ENCODE data around the gene NELFCD. TPM values are rescaled to one million over a fixed set of nuclear protein-coding genes. Genes with fewer than 3 reads are reported as not detected.

The NELFCD gene
- total RNA-seq, 4 donors from 2014 or later = 45.9 to 90.0 (median 63.4) TPM

DNA sequence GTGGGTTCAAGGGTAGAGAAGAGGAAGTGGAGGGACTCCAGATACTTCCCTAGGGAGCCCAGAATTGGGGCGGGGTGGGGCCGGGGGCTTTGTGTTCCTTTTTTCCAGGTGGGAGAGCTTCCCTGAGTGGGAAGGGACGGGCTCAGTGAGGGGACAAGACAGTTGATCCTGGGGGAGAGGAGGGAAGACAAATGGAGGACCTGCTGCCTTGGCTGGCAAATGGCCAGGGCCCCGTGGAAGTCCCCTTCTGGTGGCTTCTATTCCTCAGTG is 23.4 kb downstream of the NELFCD start:
- peaks cover 23% of the 10 kb centered on the region for H3K36me3 ChIP-seq
- DNase-seq (ENCODE audit: low spot score in 2 of 2) = no peak
- no peaks in the 10 kb centered on the region for H3K9me3 ChIP-seq
- no peak overlapping the region for H3K27ac ChIP-seq
- H3K4me1 ChIP-seq = peaks cover 36% of the 10 kb centered on the region
- H3K4me3 ChIP-seq = peak overlapping the region; percentile 84
- no peaks in the 10 kb centered on the region for H3K27me3 ChIP-seq
- WGBS = 67% methylated on average over 4 of the region's 4 CpGs
- no peak for TF ChIP-seq POLR2AphosphoS5 (IDR thresholded peaks at IDR 0.05)
- TF ChIP-seq, protein P1, sequence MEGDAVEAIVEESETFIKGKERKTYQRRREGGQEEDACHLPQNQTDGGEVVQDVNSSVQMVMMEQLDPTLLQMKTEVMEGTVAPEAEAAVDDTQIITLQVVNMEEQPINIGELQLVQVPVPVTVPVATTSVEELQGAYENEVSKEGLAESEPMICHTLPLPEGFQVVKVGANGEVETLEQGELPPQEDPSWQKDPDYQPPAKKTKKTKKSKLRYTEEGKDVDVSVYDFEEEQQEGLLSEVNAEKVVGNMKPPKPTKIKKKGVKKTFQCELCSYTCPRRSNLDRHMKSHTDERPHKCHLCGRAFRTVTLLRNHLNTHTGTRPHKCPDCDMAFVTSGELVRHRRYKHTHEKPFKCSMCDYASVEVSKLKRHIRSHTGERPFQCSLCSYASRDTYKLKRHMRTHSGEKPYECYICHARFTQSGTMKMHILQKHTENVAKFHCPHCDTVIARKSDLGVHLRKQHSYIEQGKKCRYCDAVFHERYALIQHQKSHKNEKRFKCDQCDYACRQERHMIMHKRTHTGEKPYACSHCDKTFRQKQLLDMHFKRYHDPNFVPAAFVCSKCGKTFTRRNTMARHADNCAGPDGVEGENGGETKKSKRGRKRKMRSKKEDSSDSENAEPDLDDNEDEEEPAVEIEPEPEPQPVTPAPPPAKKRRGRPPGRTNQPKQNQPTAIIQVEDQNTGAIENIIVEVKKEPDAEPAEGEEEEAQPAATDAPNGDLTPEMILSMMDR (IDR thresholded peaks at IDR 0.05) = no peak

DNA sequence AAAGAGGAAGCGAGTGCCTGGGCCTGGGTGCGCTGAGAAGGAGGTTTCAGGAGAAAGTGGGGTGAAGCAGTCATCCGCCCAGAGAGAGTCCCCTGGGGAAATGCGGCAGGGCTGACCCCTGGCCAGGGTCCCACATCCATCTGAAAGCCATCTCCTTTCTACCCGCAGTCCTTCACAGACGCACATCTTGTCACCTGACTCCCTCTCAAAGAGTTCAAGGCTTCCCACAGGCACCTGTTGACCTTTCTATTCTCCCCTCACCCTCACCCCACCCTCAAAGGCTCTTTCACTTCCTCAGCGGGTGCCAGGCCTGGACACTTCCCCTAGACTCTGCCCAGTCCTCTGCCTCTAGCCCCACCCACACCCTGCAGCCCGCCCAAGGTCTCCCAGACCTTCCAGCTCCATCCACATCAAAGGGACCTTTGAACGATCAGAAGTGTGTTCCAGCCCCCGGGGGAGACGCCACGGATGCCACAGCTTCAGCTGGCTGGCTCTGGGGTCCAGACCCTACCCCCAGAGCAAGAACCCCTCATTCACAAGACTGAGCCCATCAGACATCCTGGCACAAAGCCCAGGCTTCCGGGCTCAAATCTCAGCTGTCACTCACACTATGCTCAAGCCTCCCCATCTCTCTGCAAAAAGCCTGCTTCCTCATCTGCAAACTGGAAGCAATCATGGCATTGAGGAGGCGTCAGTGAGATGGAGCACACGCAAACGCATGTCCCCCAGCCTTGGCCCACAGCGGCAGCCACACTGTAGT is 23.9 kb downstream of the NELFCD start:
- DNase-seq (ENCODE audit: low spot score in 2 of 2) = no peak

DNA sequence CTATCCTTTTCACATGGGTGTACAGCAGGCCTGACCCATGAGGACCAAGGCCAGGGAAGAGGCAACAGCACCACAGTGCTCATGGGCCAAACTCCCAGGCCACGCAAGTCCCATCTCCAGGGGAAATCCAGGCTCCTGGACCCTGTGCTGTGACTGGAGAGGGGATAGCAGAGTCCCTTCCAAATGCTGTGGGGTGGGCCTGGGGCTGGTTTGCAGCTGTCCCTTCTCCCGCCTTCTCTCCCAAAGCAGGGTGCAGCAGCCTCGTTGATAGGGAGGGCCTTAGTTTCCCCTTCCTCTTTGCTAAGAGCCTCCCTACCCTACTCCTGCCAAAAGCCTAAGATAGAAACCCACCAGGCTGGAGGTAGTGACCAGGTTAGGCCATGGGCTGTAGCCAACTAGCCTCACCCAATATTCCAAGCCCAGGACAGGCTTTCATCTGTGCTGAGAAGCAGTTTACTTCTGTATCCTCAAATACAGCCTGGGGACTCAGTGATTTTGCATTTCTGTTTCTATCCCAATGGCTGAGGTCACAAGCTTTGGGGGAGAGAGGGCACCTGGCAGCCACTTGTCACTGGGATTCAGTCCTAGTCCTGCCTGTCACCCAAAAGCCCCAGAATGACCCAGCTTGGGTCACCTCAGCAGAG is 24.6 kb downstream of the NELFCD start:
- Histone ChIP-seq H3K4me3 (peak overlapping the region; percentile 84), H3K36me3 (peaks cover 13% of the 10 kb centered on the region), H3K27ac (peak overlapping the region; percentile 87), H3K4me1 (peaks cover 47% of the 10 kb centered on the region), H3K27me3 (no peaks in the 10 kb centered on the region), H3K9me3 (no peaks in the 10 kb centered on the region)
- DNase-seq (ENCODE audit: low spot score in 2 of 2) = no peak
- WGBS = 74% methylated on average over 3 of the region's 3 CpGs
- no peak for TF ChIP-seq EP300 (IDR thresholded peaks at IDR 0.05)

More for the DNA sequence above, 23.9 kb downstream of the NELFCD start:
- TF ChIP-seq, protein P1 (IDR thresholded peaks at IDR 0.05) = no peak
- TF ChIP-seq POLR2A (IDR thresholded peaks at IDR 0.05) (no peak), EP300 (IDR thresholded peaks at IDR 0.05) (no peak), POLR2AphosphoS5 (IDR thresholded peaks at IDR 0.05) (no peak)
- WGBS = 56% methylated on average over 16 of the region's 17 CpGs
- Histone ChIP-seq H3K27me3 (no peaks in the 10 kb centered on the region), H3K4me1 (peaks cover 40% of the 10 kb centered on the region), H3K36me3 (peaks cover 20% of the 10 kb centered on the region), H3K27ac (peak overlapping the region; percentile 87), H3K4me3 (peak overlapping the region; percentile 84), H3K9me3 (no peaks in the 10 kb centered on the region)

DNA sequence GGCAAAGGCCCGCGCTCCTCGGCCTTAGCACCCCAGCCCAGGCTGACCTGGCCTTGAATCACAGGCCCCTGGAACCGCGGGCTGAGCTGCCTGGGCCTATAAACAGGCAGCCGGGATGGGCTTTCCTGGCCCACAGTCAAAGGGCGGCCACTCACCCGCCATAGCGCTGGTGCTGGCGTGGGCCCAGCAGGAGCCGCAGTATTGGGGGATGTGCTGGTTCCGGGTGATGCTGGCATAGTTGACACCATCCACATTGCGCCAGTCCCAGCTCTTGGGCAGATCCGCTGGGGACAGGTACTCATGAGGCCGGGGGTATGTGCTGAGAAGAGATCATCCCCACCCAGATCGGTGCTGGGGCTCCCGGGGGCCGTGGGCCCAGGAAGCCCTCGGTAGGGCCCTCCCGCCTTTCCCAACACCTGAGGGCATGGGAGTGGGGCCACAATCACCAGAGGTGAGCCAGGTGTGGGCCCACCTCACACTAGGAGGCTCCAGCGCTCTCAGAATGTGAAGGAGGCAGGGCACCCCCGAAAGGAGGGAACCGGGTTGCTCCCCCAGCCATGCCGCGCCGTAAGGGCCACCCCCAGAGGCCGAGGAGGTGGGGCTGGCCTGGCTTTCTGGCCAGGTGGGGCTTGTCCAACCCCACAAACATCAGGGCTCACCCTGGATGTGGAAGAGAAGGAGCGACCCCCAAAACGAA is 25.3 kb downstream of the NELFCD start:
- peaks cover 53% of the 10 kb centered on the region for H3K4me1 ChIP-seq
- TF ChIP-seq POLR2A (IDR thresholded peaks at IDR 0.05) (no peak), EP300 (IDR thresholded peaks at IDR 0.05) (no peak), POLR2AphosphoS5 (IDR thresholded peaks at IDR 0.05) (no peak)
- TF ChIP-seq, protein P1 (IDR thresholded peaks at IDR 0.05) = no peak
- H3K27me3 ChIP-seq = no peaks in the 10 kb centered on the region
- no peaks in the 10 kb centered on the region for H3K9me3 ChIP-seq
- WGBS = 31% methylated on average over 10 of the region's 29 CpGs
- peak overlapping the region; percentile 87 for H3K27ac ChIP-seq
- DNase-seq (ENCODE audit: low spot score in 2 of 2) = peak in 1 of 2 donors; percentile 79
- peaks cover 6% of the 10 kb centered on the region for H3K36me3 ChIP-seq
- peak overlapping the region; percentile 84 for H3K4me3 ChIP-seq

DNA sequence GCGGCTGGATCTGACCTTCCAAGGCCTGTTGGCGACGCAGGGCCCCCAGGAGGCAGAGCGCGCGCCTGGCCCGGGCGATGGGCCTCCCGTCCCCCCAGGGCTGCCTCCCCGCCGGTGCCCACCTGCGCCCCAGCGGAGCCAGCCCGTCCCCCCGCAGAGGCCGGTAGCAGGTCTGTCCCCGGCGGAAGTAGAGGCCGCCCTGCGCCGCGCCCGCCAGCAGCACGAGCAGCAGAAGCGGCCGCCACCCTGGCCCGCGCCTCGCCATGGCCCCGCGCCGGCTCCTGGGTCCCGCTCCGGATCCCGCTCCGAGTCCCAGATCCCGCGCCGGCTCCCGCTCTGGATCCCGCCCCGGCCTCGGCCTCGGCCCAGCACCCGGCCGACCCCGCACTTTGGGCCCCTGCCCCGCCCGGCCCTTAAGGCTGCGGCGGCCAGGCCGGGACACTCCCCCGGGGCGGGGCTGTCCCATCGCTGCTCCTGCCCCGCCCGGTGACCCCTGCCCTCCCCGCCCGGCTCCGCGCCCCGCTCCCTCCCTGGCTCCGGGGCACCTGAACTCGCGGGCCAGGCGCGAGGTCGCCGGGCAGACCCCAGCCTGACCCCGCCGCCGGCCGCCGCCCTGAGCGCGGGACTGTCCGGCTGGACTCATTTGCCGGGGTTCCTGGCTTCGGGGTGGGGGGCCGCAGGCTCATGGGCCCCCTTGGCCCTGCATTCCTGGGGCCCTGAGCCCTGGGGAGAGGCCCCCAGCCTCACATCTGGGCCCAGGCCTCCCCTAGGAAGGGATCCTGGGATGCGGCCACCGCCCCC is 26.0 kb downstream of the NELFCD start, which contains the start of gene CTSZ:
Gene CTSZ (minus strand): TSS at position 391 of the 801 bp plus-strand sequence. CDS start 126 bp downstream, at position 265.
- peak within 1 kb of the TSS; percentile 84 for H3K4me3 ChIP-seq
- H3K4me1 ChIP-seq = peaks cover 60% of the 10 kb centered on the region
- H3K9me3 ChIP-seq = no peaks in the 10 kb centered on the region
- no peaks in the 10 kb centered on the region for H3K36me3 ChIP-seq
- peak in 1 of 2 donors; percentile 44 for TF ChIP-seq POLR2A (IDR thresholded peaks at IDR 0.05)
- TF ChIP-seq, protein P1 (IDR thresholded peaks at IDR 0.05) = no peak
- no peak for TF ChIP-seq EP300 (IDR thresholded peaks at IDR 0.05)
- no peak for TF ChIP-seq POLR2AphosphoS5 (IDR thresholded peaks at IDR 0.05)
- 67% methylated on average over 3 of the region's 82 CpGs for WGBS
- peak within 1 kb of the TSS; percentile 87 for H3K27ac ChIP-seq
- no peaks in the 10 kb centered on the region for H3K27me3 ChIP-seq
- DNase-seq (ENCODE audit: low spot score in 2 of 2) = no peak

Measured in suprapubic skin (tissue), 4 donors.